ENCODE data around the gene SLC9A8. TPM values are rescaled to one million over a fixed set of nuclear protein-coding genes. Genes with fewer than 3 reads are reported as not detected.

SLC9A8 gene
- total and polyA plus RNA-seq, 2 of the 4 experiments (the other 2 are of a cell fraction) = 4.1 to 5.0 TPM

DNA sequence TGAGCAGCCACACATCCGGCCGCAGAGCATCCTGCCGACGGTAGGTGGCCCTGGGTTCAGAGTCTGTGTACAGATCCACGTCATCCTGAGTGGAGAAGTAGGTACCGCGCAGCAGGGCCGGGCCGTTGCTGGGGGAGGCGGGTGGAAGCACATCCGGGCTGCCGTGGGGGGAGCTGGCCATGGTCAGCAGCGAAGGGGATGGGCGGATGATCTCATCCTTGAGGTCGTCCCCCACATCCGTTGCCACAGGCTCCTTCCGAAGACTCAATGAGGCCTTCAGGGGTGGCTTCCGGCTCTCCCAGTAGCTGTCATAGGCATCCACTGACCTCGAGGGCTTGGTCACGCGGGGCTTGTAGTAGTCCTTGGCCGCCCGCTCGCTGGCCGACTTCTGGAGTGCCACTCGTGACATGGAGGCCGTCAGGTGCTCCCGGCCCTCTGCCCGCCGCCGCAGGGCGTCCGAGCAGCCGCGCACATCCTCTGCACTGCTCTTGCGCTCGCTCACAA, 93.5 kb downstream of the SLC9A8 start:
- no peak overlapping the region for H3K4me3 ChIP-seq (ENCODE audit: insufficient read depth, low read depth, low read length)
- H3K36me3 ChIP-seq (ENCODE audit: control insufficient read depth, insufficient read depth, low read length) = peaks cover 50% of the 10 kb centered on the region
- in situ Hi-C loops (cut with MboI; ENCODE audit: low sequenced_read_pairs) (no loop called here), dilution Hi-C loops (cut with HindIII; ENCODE audit: low sequenced_read_pairs, unreplicated experiment) (no loop called here), intact Hi-C loops (cut with micrococcal nuclease) (no loop called here)
- H3K9me1 ChIP-seq (ENCODE audit: insufficient read depth, low read length) = peaks cover 5% of the 10 kb centered on the region
- DNase-seq = no peak
- H3K4ac ChIP-seq (ENCODE audit: low read depth, low read length) = no peak overlapping the region
- H3K56ac ChIP-seq (ENCODE audit: extremely low read depth, insufficient read depth, low read length) = no peak overlapping the region
- POLR2A ChIA-PET (ENCODE audit: unreplicated experiment) = no interaction called here
- no peak overlapping the region for H3K18ac ChIP-seq (ENCODE audit: low read depth, low read length)
- WGBS, 2 experiments (ENCODE audit: extremely low coverage in 2 of 2, insufficient read length in 1 of 2) = 93% methylated on average over 23 of the region's 37 CpGs; no CpG with 5 or more reads in 1 of the 2 experiments
- H2AFZ ChIP-seq (replicated peaks; ENCODE audit: low read length, poor library complexity) = no peak overlapping the region
- H4K91ac ChIP-seq (ENCODE audit: insufficient read depth, low read depth, low read length) = no peak overlapping the region
- H4K8ac ChIP-seq (ENCODE audit: low read depth in 2 of 2, low read length in 2 of 2) = no peak overlapping the region
- peaks cover 18 to 64% of the 10 kb centered on the region in 2 experiments for H3K79me1 ChIP-seq (ENCODE audit: low read depth in 1 of 2, low read length in 2 of 2)
- H2AK9ac ChIP-seq (replicated peaks; ENCODE audit: low read depth, low read length, poor library complexity) = no peak overlapping the region
- H2BK5ac ChIP-seq (ENCODE audit: low read depth, low read length, poor library complexity, severe bottlenecking) = no peak overlapping the region
- H3K27me3 ChIP-seq (ENCODE audit: control insufficient read depth, insufficient read depth, low read length) = no peaks in the 10 kb centered on the region
- peaks cover 41% of the 10 kb centered on the region for H4K20me1 ChIP-seq (ENCODE audit: insufficient read depth, low read length)
- no peak overlapping the region for H3K23ac ChIP-seq (ENCODE audit: low read depth, low read length)
- no peak overlapping the region for H2BK20ac ChIP-seq (ENCODE audit: low read depth, low read length)
- no peak overlapping the region for H3K4me2 ChIP-seq (ENCODE audit: low read depth, low read length)
- no peak overlapping the region for H2AK5ac ChIP-seq (ENCODE audit: low read depth, low read length)
- H3K14ac ChIP-seq (replicated peaks; ENCODE audit: low read depth, low read length) = no peak overlapping the region
- TF ChIP-seq CEBPB (IDR thresholded peaks at IDR 0.05; ENCODE audit: low read depth, low read length) = no peak
- no peak for TF ChIP-seq FOS (IDR thresholded peaks at IDR 0.05; ENCODE audit: low read depth, low read length)
- TF ChIP-seq RCOR1 (IDR thresholded peaks at IDR 0.05; ENCODE audit: insufficient replicate concordance, low read length) = no peak
- TF ChIP-seq, protein P1, sequence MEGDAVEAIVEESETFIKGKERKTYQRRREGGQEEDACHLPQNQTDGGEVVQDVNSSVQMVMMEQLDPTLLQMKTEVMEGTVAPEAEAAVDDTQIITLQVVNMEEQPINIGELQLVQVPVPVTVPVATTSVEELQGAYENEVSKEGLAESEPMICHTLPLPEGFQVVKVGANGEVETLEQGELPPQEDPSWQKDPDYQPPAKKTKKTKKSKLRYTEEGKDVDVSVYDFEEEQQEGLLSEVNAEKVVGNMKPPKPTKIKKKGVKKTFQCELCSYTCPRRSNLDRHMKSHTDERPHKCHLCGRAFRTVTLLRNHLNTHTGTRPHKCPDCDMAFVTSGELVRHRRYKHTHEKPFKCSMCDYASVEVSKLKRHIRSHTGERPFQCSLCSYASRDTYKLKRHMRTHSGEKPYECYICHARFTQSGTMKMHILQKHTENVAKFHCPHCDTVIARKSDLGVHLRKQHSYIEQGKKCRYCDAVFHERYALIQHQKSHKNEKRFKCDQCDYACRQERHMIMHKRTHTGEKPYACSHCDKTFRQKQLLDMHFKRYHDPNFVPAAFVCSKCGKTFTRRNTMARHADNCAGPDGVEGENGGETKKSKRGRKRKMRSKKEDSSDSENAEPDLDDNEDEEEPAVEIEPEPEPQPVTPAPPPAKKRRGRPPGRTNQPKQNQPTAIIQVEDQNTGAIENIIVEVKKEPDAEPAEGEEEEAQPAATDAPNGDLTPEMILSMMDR (conservative IDR thresholded peaks at IDR 0.05; ENCODE audit: low read depth, low read length) = no peak
- no peak for TF ChIP-seq RAD21 (IDR thresholded peaks at IDR 0.05; ENCODE audit: low read length)
- TF ChIP-seq, protein P2, sequence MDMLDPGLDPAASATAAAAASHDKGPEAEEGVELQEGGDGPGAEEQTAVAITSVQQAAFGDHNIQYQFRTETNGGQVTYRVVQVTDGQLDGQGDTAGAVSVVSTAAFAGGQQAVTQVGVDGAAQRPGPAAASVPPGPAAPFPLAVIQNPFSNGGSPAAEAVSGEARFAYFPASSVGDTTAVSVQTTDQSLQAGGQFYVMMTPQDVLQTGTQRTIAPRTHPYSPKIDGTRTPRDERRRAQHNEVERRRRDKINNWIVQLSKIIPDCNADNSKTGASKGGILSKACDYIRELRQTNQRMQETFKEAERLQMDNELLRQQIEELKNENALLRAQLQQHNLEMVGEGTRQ (IDR thresholded peaks at IDR 0.05; ENCODE audit: low read depth, low read length) = no peak
- TF ChIP-seq POLR2A (IDR thresholded peaks at IDR 0.05; ENCODE audit: low read depth, low read length) = no peak
- no peak for TF ChIP-seq RFX5 (IDR thresholded peaks at IDR 0.05; ENCODE audit: low read depth, low read length)
- TF ChIP-seq CHD1 (IDR thresholded peaks at IDR 0.05; ENCODE audit: low read depth, low read length) = no peak
- H3K27ac ChIP-seq (ENCODE audit: insufficient read depth, low read length) = no peak overlapping the region
- no peak overlapping the region for H4K5ac ChIP-seq (ENCODE audit: low read depth, low read length)
- CTCF ChIA-PET = interaction anchor here (0.6 kb wide), 1 partner anchor 21 kb away, joined by 6 read pairs; no protein-coding TSS in a partner anchor
- no peaks in the 10 kb centered on the region for H3K9me3 ChIP-seq (ENCODE audit: control insufficient read depth, insufficient read depth, low read length)
- no peak overlapping the region for H2BK15ac ChIP-seq (ENCODE audit: low read depth, low read length)
- ATAC-seq (ENCODE audit: low read depth) = no peak
- BruUV-seq (replicated peaks) = no TSS peak
- no peak overlapping the region for H2BK120ac ChIP-seq (ENCODE audit: low read depth, low read length)
- peaks cover 3% of the 10 kb centered on the region; the same call in 1 of the 2 replicates for H3K4me1 ChIP-seq (ENCODE audit: control insufficient read depth, insufficient read depth, low read length)
- no peak overlapping the region for H3K9ac ChIP-seq (ENCODE audit: low read depth, low read length)
